WTC11 (cell line): Measurements from ENCODE around the gene NUDT6. TPM values are rescaled to one million over a fixed set of nuclear protein-coding genes. Genes with fewer than 3 reads are reported as not detected.

Experiments
- ATAC-seq: fragments of 200-7000 bp; cut with Tn5 transposase; 2 replicates; pipeline ENCODE4 v1.10.0; 2021; ENCODE audit warnings: mild to moderate bottlenecking, moderate library complexity
- CTCF ChIA-PET: fragments of 300-600 bp; sonication (Branson Sonifier 250); formaldehyde crosslinking; loops from one replicate; lab custom pipeline; 2021; ENCODE audit warnings: antibody characterized with exemption; lab: Charles Lee
- POLR2A ChIA-PET: fragments of 350-600 bp; sonication (Branson Sonifier 250); formaldehyde crosslinking; loops from one replicate; lab custom pipeline; 2021; ENCODE audit warnings: antibody characterized with exemption; lab: Charles Lee
- DNase-seq: peaks from one replicate; pipeline ENCODE4 v3.0.0; 2021; ENCODE audit warnings: low spot score
- H3K27ac Mint-ChIP-seq: 2 replicates; pipeline ENCODE4 v1.8.0; 2021; ENCODE audit warnings: mixed read lengths
- H3K27me3 Mint-ChIP-seq: 2 replicates; pipeline ENCODE4 v1.8.0; 2021; ENCODE audit warnings: low read depth, mild to moderate bottlenecking, moderate library complexity, mixed read lengths
- H3K36me3 Mint-ChIP-seq: 2 replicates; pipeline ENCODE4 v1.8.0; 2021; ENCODE audit warnings: mixed read lengths
- H3K4me1 Mint-ChIP-seq: 2 replicates; pipeline ENCODE4 v1.8.0; 2022; ENCODE audit warnings: mixed read lengths
- H3K4me3 Mint-ChIP-seq: 2 replicates; pipeline ENCODE4 v1.8.0; 2021; ENCODE audit warnings: mild to moderate bottlenecking, moderate library complexity, mixed read lengths
- H3K9me3 Mint-ChIP-seq: 2 replicates; pipeline ENCODE4 v1.8.0; 2021; ENCODE audit warnings: mixed read lengths
- ETV6 ChIP-seq: sonication (generic); formaldehyde crosslinking; IDR thresholded peaks from 2 replicates; pipeline ENCODE4 v1.8.1; 2022; ENCODE audit warnings: mild to moderate bottlenecking, missing genetic modification reagents
- FOXK1 ChIP-seq: sonication (generic); formaldehyde crosslinking; IDR thresholded peaks from 2 replicates; pipeline ENCODE4 v1.8.0; 2022; ENCODE audit warnings: mild to moderate bottlenecking, moderate library complexity, missing genetic modification reagents
- FOXP1 ChIP-seq: sonication (generic); formaldehyde crosslinking; IDR thresholded peaks from 2 replicates; pipeline ENCODE4 v1.8.0; 2022; ENCODE audit warnings: missing genetic modification reagents, mild to moderate bottlenecking, moderate library complexity, borderline replicate concordance
- GTF2I ChIP-seq: fragments of 250-450 bp; sonication (Bioruptor Pico); conservative IDR thresholded peaks from 2 replicates; pipeline ENCODE4 v1.4.0; 2021; ENCODE audit warnings: mild to moderate bottlenecking
- KAT7 ChIP-seq: sonication (generic); formaldehyde crosslinking; IDR thresholded peaks from 2 replicates; pipeline ENCODE4 v1.8.1; 2023; ENCODE audit warnings: missing genetic modification reagents, mild to moderate bottlenecking, borderline replicate concordance
- NFYB ChIP-seq: sonication (generic); formaldehyde crosslinking; conservative IDR thresholded peaks from 2 replicates; pipeline ENCODE4 v1.8.0; 2022; ENCODE audit warnings: low read depth, missing genetic modification reagents
- RORB ChIP-seq: fragments of 250-450 bp; sonication (Bioruptor Pico); IDR thresholded peaks from 2 replicates; pipeline ENCODE4 v1.9.0; 2021; ENCODE audit warnings: mild to moderate bottlenecking
- ZNF121 ChIP-seq: sonication (generic); formaldehyde crosslinking; IDR thresholded peaks from 2 replicates; pipeline ENCODE4 v1.8.0; 2023; ENCODE audit warnings: missing genetic modification reagents
- ZNF219 ChIP-seq: sonication (generic); formaldehyde crosslinking; IDR thresholded peaks from 2 replicates; pipeline ENCODE4 v1.8.0; 2023; ENCODE audit warnings: missing genetic modification reagents, mild to moderate bottlenecking, borderline replicate concordance
- ZNF416 ChIP-seq: fragments of 250-450 bp; sonication (Bioruptor Pico); IDR thresholded peaks from 2 replicates; pipeline ENCODE4 v1.9.0; 2021; ENCODE audit warnings: mild to moderate bottlenecking, inconsistent platforms
- ZNF423 ChIP-seq: fragments of 250-450 bp; sonication (Bioruptor Pico); IDR thresholded peaks from 2 replicates; pipeline ENCODE4 v2.1.2; 2022; ENCODE audit warnings: mild to moderate bottlenecking, moderate library complexity
- total RNA-seq: library from RNA; stranded (reverse); gene quantifications from 3 replicates; pipeline ENCODE4 v1.2.3, GENCODE V29; 2021
- TF ChIP-seq, protein P1 (sequence below): sonication (generic); formaldehyde crosslinking; IDR thresholded peaks from 2 replicates; pipeline ENCODE4 v1.8.1; 2022; ENCODE audit warnings: mild to moderate bottlenecking, missing genetic modification reagents, moderate library complexity, borderline replicate concordance
- TF ChIP-seq, protein P2 (sequence below): sonication (generic); formaldehyde crosslinking; conservative IDR thresholded peaks from 2 replicates; pipeline ENCODE4 v1.8.1; 2023; ENCODE audit warnings: mild to moderate bottlenecking, low read depth, missing genetic modification reagents, moderate library complexity
- TF ChIP-seq, protein P3 (sequence below): sonication (generic); formaldehyde crosslinking; IDR thresholded peaks from 2 replicates; pipeline ENCODE4 v1.8.0; 2023; ENCODE audit warnings: mild to moderate bottlenecking, missing genetic modification reagents
- TF ChIP-seq, protein P4 (sequence below): fragments of 200-600 bp; IDR thresholded peaks from 2 replicates; pipeline ENCODE4 v1.8.0; 2022; ENCODE audit warnings: antibody characterized with exemption

The NUDT6 gene
- total RNA-seq, 1 experiment from 2014 or later: 8.4 TPM

DNA sequence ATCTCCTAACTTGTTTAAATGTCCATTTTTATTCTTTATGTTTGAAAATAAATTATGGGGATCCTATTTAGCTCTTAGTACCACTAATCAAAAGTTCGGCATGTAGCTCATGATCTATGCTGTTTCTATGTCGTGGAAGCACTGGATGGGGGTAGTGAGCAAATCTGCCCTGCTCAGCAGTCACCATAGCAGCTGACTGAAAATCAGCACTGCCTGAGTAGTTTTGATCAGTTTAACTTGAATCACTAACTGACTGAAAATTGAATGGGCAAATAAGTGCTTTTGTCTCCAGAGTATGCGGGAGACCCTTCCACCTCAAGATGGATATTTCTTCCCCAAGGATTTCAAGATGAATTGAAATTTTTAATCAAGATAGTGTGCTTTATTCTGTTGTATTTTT, 27.6 kb downstream of the NUDT6 start:
- ChIA-PET CTCF (interaction anchor here (0.7 to 2.1 kb wide), 3 partner anchors 9 to 163 kb away, joined by 4 to 8 read pairs (median 4); partner anchors contain the start of gene BBS12), POLR2A (no interaction called here)
- H3K4me3 Mint-ChIP-seq: no peak overlapping the region
- H3K27ac Mint-ChIP-seq: peak overlapping the region; percentile 28; the same call in 1 of the 2 replicates
- H3K9me3 Mint-ChIP-seq: peaks cover 11% of the 10 kb centered on the region
- TF ChIP-seq, protein P1, sequence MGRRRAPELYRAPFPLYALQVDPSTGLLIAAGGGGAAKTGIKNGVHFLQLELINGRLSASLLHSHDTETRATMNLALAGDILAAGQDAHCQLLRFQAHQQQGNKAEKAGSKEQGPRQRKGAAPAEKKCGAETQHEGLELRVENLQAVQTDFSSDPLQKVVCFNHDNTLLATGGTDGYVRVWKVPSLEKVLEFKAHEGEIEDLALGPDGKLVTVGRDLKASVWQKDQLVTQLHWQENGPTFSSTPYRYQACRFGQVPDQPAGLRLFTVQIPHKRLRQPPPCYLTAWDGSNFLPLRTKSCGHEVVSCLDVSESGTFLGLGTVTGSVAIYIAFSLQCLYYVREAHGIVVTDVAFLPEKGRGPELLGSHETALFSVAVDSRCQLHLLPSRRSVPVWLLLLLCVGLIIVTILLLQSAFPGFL (CRISPR knock-in tag): no peak
- no peak for TF ChIP-seq ZNF121 (CRISPR knock-in tag)
- TF ChIP-seq, protein P2, sequence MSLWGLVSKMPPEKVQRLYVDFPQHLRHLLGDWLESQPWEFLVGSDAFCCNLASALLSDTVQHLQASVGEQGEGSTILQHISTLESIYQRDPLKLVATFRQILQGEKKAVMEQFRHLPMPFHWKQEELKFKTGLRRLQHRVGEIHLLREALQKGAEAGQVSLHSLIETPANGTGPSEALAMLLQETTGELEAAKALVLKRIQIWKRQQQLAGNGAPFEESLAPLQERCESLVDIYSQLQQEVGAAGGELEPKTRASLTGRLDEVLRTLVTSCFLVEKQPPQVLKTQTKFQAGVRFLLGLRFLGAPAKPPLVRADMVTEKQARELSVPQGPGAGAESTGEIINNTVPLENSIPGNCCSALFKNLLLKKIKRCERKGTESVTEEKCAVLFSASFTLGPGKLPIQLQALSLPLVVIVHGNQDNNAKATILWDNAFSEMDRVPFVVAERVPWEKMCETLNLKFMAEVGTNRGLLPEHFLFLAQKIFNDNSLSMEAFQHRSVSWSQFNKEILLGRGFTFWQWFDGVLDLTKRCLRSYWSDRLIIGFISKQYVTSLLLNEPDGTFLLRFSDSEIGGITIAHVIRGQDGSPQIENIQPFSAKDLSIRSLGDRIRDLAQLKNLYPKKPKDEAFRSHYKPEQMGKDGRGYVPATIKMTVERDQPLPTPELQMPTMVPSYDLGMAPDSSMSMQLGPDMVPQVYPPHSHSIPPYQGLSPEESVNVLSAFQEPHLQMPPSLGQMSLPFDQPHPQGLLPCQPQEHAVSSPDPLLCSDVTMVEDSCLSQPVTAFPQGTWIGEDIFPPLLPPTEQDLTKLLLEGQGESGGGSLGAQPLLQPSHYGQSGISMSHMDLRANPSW (CRISPR knock-in tag): no peak
- TF ChIP-seq, protein P3, sequence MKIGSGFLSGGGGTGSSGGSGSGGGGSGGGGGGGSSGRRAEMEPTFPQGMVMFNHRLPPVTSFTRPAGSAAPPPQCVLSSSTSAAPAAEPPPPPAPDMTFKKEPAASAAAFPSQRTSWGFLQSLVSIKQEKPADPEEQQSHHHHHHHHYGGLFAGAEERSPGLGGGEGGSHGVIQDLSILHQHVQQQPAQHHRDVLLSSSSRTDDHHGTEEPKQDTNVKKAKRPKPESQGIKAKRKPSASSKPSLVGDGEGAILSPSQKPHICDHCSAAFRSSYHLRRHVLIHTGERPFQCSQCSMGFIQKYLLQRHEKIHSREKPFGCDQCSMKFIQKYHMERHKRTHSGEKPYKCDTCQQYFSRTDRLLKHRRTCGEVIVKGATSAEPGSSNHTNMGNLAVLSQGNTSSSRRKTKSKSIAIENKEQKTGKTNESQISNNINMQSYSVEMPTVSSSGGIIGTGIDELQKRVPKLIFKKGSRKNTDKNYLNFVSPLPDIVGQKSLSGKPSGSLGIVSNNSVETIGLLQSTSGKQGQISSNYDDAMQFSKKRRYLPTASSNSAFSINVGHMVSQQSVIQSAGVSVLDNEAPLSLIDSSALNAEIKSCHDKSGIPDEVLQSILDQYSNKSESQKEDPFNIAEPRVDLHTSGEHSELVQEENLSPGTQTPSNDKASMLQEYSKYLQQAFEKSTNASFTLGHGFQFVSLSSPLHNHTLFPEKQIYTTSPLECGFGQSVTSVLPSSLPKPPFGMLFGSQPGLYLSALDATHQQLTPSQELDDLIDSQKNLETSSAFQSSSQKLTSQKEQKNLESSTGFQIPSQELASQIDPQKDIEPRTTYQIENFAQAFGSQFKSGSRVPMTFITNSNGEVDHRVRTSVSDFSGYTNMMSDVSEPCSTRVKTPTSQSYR (CRISPR knock-in tag): no peak
- ATAC-seq: peak; percentile 44; the same call in 1 of the 2 replicates
- peaks cover 54% of the 10 kb centered on the region for H3K36me3 Mint-ChIP-seq
- no peak for DNase-seq
- H3K4me1 Mint-ChIP-seq: peaks cover 4% of the 10 kb centered on the region
- no peaks in the 10 kb centered on the region for H3K27me3 Mint-ChIP-seq

DNA sequence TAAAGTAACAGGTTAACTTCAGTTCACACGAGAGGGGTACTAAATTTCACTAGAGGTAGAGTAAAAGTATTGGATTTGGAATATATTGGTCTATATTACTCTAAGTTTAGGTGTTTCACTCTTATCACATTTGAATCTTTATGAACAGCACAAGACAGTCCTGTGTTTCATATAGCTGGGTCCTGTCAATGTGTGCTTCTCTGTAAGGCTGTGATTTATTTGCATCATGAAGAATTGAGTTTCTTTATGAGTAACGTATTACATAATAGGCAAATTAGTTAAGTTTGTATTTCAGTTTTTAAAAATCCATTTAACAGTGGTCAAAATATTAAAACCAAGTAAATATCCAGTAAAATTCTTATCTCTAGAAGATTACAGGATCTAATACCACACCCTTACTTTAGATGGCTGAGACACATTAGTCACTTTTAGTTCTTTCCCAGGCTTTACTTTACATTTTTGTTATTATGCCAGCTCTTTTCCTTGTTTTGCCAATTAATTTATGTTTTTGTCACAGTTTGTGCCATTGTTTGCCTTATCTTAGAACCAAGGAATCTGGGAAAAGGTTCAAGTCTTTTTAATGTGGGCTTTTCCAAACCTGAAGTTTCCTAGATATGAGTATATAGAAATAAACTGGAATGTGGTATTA, 32.1 kb downstream of the NUDT6 start:
- DNase-seq: no peak
- TF ChIP-seq, protein P4, sequence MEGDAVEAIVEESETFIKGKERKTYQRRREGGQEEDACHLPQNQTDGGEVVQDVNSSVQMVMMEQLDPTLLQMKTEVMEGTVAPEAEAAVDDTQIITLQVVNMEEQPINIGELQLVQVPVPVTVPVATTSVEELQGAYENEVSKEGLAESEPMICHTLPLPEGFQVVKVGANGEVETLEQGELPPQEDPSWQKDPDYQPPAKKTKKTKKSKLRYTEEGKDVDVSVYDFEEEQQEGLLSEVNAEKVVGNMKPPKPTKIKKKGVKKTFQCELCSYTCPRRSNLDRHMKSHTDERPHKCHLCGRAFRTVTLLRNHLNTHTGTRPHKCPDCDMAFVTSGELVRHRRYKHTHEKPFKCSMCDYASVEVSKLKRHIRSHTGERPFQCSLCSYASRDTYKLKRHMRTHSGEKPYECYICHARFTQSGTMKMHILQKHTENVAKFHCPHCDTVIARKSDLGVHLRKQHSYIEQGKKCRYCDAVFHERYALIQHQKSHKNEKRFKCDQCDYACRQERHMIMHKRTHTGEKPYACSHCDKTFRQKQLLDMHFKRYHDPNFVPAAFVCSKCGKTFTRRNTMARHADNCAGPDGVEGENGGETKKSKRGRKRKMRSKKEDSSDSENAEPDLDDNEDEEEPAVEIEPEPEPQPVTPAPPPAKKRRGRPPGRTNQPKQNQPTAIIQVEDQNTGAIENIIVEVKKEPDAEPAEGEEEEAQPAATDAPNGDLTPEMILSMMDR: no peak
- TF ChIP-seq ZNF423: no peak
- no peak for TF ChIP-seq GTF2I
- TF ChIP-seq FOXP1 (CRISPR knock-in tag): no peak
- no peak for TF ChIP-seq ZNF416 (CRISPR knock-in tag)
- no peak for TF ChIP-seq NFYB (CRISPR knock-in tag)
- TF ChIP-seq FOXK1 (CRISPR knock-in tag): no peak
- TF ChIP-seq ZNF219 (CRISPR knock-in tag): no peak
- no peak for TF ChIP-seq KAT7 (CRISPR knock-in tag)
- TF ChIP-seq RORB: no peak
- no peak for TF ChIP-seq ETV6 (CRISPR knock-in tag)
- TF ChIP-seq, all 79 proteins: peak for 0
- Mint-ChIP-seq H3K9me3 (no peaks in the 10 kb centered on the region), H3K27ac (no peak overlapping the region), H3K4me3 (no peak overlapping the region), H3K27me3 (no peaks in the 10 kb centered on the region), H3K36me3 (peaks cover 46% of the 10 kb centered on the region), H3K4me1 (no peaks in the 10 kb centered on the region; the same call in 1 of the 2 replicates)
- ChIA-PET CTCF (interaction anchor here (1.1 kb wide), 1 partner anchor 133 kb away, joined by 3 read pairs; no protein-coding TSS in a partner anchor), POLR2A (no interaction called here)
- ATAC-seq: no peak
